NCI-H82 treated with DMSO at 0.1 percent for 48 hours (cell line): ENCODE measurements around the gene ANKRD45.
"Not testable (repeated sequence)": the region's sequence is repeated elsewhere in the genome, so short reads cannot be mapped to it uniquely, and the experiment has no call there.

Source experiments
- DNase-seq: peaks from one replicate; lab custom pipeline; 2025; ENCODE audit not compliant: unreplicated experiment; lab: John Stamatoyannopoulos, UW

ANKRD45 gene

GRCh38 chr1:173573596-173573995 is 96.1 kb downstream of the ANKRD45 start:
- no peak for DNase-seq

DNA sequence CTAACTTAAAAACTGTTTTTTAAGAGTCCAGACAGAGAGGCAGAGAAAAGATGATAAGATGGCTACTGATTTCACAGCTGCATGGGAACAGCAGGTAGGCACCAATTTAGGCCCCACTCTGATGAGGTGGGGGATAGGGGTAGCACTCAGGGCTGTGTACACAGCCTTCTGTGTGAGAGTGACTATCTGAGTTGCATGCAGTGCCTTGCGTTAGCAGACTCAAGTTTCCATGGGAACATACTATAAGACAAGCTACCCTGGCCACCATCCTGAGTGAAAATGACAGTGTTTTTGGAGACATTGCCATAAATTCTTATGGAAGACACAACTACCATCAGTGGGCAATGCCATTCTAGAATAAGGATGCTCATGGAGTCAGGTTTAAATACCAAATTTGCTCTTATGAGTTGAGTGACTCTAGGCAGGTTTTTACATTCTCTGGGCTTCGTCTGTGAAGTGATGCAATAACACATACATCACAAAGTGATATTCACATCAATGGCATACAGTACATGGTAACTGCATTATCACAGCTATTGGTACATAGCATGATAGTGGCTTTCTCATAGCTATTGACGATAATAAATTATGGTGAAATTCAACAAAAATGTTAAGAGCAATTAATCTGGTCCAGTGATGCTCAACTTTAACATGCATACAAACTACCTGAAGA is 97.3 kb downstream of the ANKRD45 start:
- no peak for DNase-seq

GRCh38 chr1:173570370-173571007 is 99.2 kb downstream of the ANKRD45 start:
- no peak for DNase-seq

- DNase-seq, result no peak
Observed at GRCh38 chr1:173568483-173568882, 101.2 kb downstream of the ANKRD45 start.

DNA sequence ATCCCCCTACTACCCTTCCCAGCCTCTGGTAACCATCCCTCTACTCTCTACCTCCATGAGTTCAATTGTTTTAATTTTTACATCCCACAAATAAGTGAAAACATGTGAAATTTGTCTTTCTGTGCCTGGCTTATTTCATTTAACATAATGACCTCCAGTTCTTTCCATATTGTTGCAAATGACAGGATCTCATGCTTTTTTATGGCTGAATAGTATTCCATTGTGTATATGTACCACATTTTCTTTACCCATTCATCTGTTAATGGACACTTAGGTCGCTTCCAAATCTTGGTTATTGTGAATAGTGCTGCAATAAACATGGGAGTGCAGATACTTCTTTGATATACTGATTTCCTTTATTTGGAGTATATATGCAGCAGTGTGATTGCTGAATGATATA is 105.8 kb downstream of the ANKRD45 start:
- not testable (repeated sequence) for DNase-seq

GRCh38 chr1:173562813-173563212 is 106.8 kb downstream of the ANKRD45 start:
- DNase-seq, result no peak

GRCh38 chr1:173561263-173561662 is 108.4 kb downstream of the ANKRD45 start:
- no peak for DNase-seq

GRCh38 chr1:173560285-173560880 is 109.3 kb downstream of the ANKRD45 start:
- DNase-seq, result no peak
